OCI-LY7 (cell line): ENCODE data around the gene ISOC1. TPM values are rescaled to one million over a fixed set of nuclear protein-coding genes. Genes with fewer than 3 reads are reported as not detected.
A peak's percentile ranks its signal among the peaks of the same experiment; 100 is the strongest.

Source experiments
- BruUV-seq: library from RNA; stranded (reverse); fragments of 400-500 nt; replicated peaks from 2 replicates; lab custom pipeline; 2021; lab: Mats Ljungman, UMichigan
- CTCF ChIA-PET: fragments of 300-600 bp; sonication (Branson Sonifier 250); formaldehyde crosslinking; loops from one replicate; lab custom pipeline; 2022; ENCODE audit warnings: antibody characterized with exemption; ENCODE audit not compliant: unreplicated experiment; lab: Charles Lee
- POLR2A ChIA-PET: fragments of 300-600 bp; sonication (Branson Sonifier 250); formaldehyde crosslinking; loops from one replicate; lab custom pipeline; 2022; ENCODE audit warnings: antibody characterized with exemption; lab: Charles Lee
- DNase-seq: peaks from one replicate; pipeline ENCODE4 v3.0.0-alpha.2; 2015; ENCODE audit warnings: low spot score
- H2AFZ ChIP-seq: fragments of 200-600 bp; sonication (generic), shearing (Covaris generic); 2 replicates; pipeline ENCODE4 v1.6.1; 2014; ENCODE audit warnings: mild to moderate bottlenecking, antibody characterized with exemption, low read length, moderate library complexity
- H3K27ac ChIP-seq: fragments of 200-600 bp; sonication (generic); 2 replicates; pipeline ENCODE4 v1.5.1; 2014; ENCODE audit warnings: mixed run types, low read depth, mild to moderate bottlenecking, moderate library complexity, low read length, inconsistent platforms; ENCODE audit not compliant: poor library complexity, severe bottlenecking
- H3K36me3 ChIP-seq: fragments of 200-600 bp; sonication (generic); 2 replicates; pipeline ENCODE4 v1.6.1; 2014; ENCODE audit warnings: mild to moderate bottlenecking, antibody characterized with exemption, low read length, moderate library complexity, mixed read lengths; ENCODE audit not compliant: insufficient read depth
- H3K4me1 ChIP-seq: fragments of 200-600 bp; sonication (generic); 2 replicates; pipeline ENCODE4 v1.5.1; 2014; ENCODE audit warnings: mild to moderate bottlenecking, low read length; ENCODE audit not compliant: insufficient read depth, poor library complexity, severe bottlenecking
- H3K4me2 ChIP-seq: fragments of 200-600 bp; sonication (generic); 2 replicates; pipeline ENCODE4 v1.6.1; 2014; ENCODE audit warnings: mild to moderate bottlenecking, low read length
- H3K4me3 ChIP-seq: fragments of 200-600 bp; sonication (generic); 2 replicates; pipeline ENCODE4 v1.5.1; 2014; ENCODE audit warnings: mild to moderate bottlenecking, low read depth, low read length; ENCODE audit not compliant: poor library complexity, severe bottlenecking
- H3K79me2 ChIP-seq: fragments of 200-600 bp; sonication (generic); 2 replicates; pipeline ENCODE4 v1.6.1; 2016; ENCODE audit warnings: low read depth, mild to moderate bottlenecking, low read length, moderate library complexity, mixed read lengths; ENCODE audit not compliant: insufficient read depth
- H3K9me2 ChIP-seq: fragments of 200-600 bp; sonication (generic); 2 replicates; pipeline ENCODE4 v1.6.1; 2016; ENCODE audit warnings: mild to moderate bottlenecking, low read length, mixed read lengths; ENCODE audit not compliant: insufficient read depth
- H3K9me3 ChIP-seq: fragments of 200-600 bp; sonication (generic); 2 replicates; pipeline ENCODE4 v1.6.1; 2014; ENCODE audit warnings: mild to moderate bottlenecking, mixed run types, low read length, mixed read lengths
- H4K20me1 ChIP-seq: fragments of 200-600 bp; sonication (generic); 2 replicates; pipeline ENCODE4 v1.6.1; 2014; ENCODE audit warnings: mild to moderate bottlenecking, antibody characterized with exemption, low read length, moderate library complexity, mixed read lengths; ENCODE audit not compliant: insufficient read depth
- CTCF ChIP-seq: fragments of 200-600 bp; sonication (generic); conservative IDR thresholded peaks from 2 replicates; pipeline ENCODE4 v1.5.1; 2014; ENCODE audit warnings: mild to moderate bottlenecking, antibody characterized with exemption, low read length, moderate library complexity, mixed read lengths
- EZH2phosphoT487 ChIP-seq: fragments of 200-600 bp; sonication (generic); IDR thresholded peaks from 2 replicates; pipeline ENCODE4 v1.6.1; 2018; ENCODE audit warnings: low read depth, borderline replicate concordance, mild to moderate bottlenecking, mixed run types, antibody characterized with exemption, low read length, moderate library complexity, mixed read lengths
- intact Hi-C: fragments of 100-400 bp; cut with micrococcal nuclease; formaldehyde crosslinking; loops from one replicate; pipeline ENCODE4 v1.10.0; 2022; ENCODE audit not compliant: unreplicated experiment
- total RNA-seq, 2 experiments: library from RNA; depleted of rRNA in 1 of 2; stranded (reverse); fragments of >200 nt in 1 of 2; shearing (Covaris generic) in 1 of 2; gene quantifications; 2 replicates each; pipeline ENCODE4 v1.2.3, GENCODE V29; 2014 to 2022

The ISOC1 gene
- total RNA-seq, 2 experiments from 2014 or later = 17.9 to 23.8 TPM

DNA sequence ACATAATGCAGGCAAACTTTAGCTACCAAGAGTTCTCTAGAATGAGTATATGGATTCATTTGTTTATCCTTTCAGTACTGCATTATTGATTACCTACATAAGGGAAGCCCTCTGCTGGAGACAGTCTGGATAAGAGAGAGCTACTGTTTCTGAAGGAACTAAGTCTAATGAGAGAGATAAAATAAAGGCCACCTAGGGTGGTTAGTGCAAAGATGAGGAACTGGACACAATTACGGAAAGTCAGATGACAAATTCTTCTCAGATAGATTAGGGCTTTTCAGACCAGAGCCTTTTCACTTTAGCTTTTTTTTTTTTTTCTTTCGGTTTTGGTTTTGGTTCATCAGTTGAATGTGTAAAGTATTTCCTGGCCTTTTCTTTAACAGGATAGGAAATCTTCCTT, 31.3 kb downstream of the ISOC1 start:
- Histone ChIP-seq H3K4me2 (no peak overlapping the region), H3K27ac (no peak overlapping the region), H3K9me3 (no peaks in the 10 kb centered on the region), H3K4me1 (no peaks in the 10 kb centered on the region), H4K20me1 (no peaks in the 10 kb centered on the region), H3K9me2 (no peaks in the 10 kb centered on the region), H2AFZ (peak overlapping the region; percentile 20; the same call in 1 of the 2 replicates), H3K4me3 (no peak overlapping the region), H3K36me3 (no peaks in the 10 kb centered on the region), H3K79me2 (no peaks in the 10 kb centered on the region)
- BruUV-seq = no TSS peak
- no peak for DNase-seq
- TF ChIP-seq CTCF (peak; percentile 30; the same call in 1 of the 2 replicates), EZH2phosphoT487 (no peak)
- CTCF ChIA-PET = interaction anchor here (0.7 kb wide), 1 partner anchor 31 kb away, joined by 3 read pairs; no protein-coding TSS in a partner anchor
- POLR2A ChIA-PET = interaction anchor here (0.7 to 1.2 kb wide), 3 partner anchors 14 to 306 kb away, joined by 3 to 5 read pairs (median 3); no protein-coding TSS in a partner anchor
- intact Hi-C loops = loop anchor here (10.0 kb wide), 1 partner anchor 221 kb away; no protein-coding TSS in a partner anchor

GRCh38 chr5:129133553-129133952, 39.0 kb downstream of the ISOC1 start:
- Histone ChIP-seq H3K36me3 (no peaks in the 10 kb centered on the region), H3K9me3 (no peaks in the 10 kb centered on the region), H3K4me1 (no peaks in the 10 kb centered on the region), H4K20me1 (no peaks in the 10 kb centered on the region), H3K4me3 (no peak overlapping the region), H2AFZ (no peak overlapping the region), H3K4me2 (no peak overlapping the region), H3K79me2 (no peaks in the 10 kb centered on the region), H3K9me2 (no peaks in the 10 kb centered on the region), H3K27ac (no peak overlapping the region)
- intact Hi-C loops = no loop called here
- CTCF ChIA-PET = no interaction called here
- no TSS peak for BruUV-seq
- TF ChIP-seq CTCF (no peak), EZH2phosphoT487 (no peak)
- no peak for DNase-seq
- POLR2A ChIA-PET = no interaction called here

GRCh38 chr5:129135633-129136032, 41.1 kb downstream of the ISOC1 start:
- TF ChIP-seq CTCF (peak; percentile 52), EZH2phosphoT487 (no peak)
- Histone ChIP-seq H3K27ac (no peak overlapping the region), H3K4me1 (no peaks in the 10 kb centered on the region), H3K4me3 (no peak overlapping the region), H3K79me2 (no peaks in the 10 kb centered on the region), H2AFZ (no peak overlapping the region), H3K4me2 (no peak overlapping the region), H3K36me3 (no peaks in the 10 kb centered on the region), H4K20me1 (no peaks in the 10 kb centered on the region), H3K9me3 (no peaks in the 10 kb centered on the region), H3K9me2 (no peaks in the 10 kb centered on the region)
- ChIA-PET CTCF (no interaction called here), POLR2A (no interaction called here)
- peak; percentile 16 for DNase-seq
- BruUV-seq = no TSS peak
- intact Hi-C loops = no loop called here
